GM18526 (cell line): ENCODE measurements around the gene RARS2.

ENCODE experiments used
- POLR2A ChIP-seq: IDR thresholded peaks from 3 replicates; pipeline ENCODE4 v1.6.1; 2011; ENCODE audit not compliant: insufficient read length; ENCODE audit errors: extremely low read depth

The RARS2 gene

DNA sequence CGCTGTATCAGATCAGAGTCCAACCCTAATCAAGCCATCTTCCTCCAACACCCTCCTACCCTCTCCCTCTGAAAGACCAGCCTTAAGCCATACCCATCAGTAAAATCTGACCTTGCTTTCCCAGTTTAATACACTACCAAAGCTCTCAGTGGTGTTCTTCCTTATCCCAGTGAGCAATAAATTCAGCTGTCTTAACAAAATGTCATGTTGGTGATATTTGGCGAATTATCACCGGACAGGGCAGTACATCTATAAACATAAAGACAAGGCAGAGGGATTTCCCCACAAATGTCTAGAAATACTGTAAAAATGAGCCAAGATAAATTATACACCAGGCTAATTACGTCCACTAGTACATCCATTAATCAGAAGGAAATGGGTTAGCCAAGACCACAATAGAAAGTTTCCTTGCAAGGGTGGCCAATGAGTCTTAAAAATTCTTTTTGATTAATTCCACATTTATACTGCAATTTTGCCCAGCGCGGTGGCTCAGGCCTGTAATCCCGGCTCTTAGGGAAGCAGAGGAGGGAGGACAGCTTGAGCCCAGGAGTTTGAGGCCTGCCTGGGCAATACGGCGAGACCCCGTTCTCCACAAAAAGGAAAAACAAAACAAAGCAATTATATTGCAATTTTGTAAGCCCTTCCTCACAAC is 905 bp downstream of the RARS2 start:
- TF ChIP-seq POLR2A = no peak

DNA sequence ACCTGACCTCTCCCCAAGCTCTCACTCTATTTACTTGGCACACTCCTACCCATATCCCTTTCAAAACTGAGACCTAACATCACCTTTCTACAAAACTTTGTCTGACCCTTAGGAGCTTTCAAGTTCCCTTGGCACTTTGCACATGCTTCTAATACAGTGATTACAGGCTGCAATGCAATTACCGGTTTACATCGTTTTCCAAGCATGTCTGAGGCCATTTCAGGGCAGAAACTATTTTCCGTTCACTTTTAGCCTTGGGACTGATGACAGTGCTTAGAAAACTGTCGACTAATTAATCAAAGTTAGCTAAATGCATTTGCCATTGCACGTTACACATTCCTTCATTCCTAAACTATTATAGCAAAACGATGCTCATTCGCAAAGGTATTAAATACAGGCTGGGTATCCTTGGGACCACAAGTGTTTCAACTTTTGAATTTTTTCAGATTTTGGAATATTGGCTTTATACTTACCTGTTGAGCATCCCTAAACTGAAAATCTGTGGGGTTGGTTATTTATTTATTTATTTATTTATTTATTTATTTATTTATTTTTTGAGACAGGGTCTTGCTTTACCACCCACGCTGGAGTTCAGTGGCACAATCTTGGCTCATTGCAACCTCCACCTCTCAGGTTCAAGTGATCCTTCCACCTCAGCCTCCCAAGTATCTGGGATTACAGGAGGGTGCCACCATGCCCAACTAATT is 3.3 kb downstream of the RARS2 start:
- no peak for TF ChIP-seq POLR2A

DNA sequence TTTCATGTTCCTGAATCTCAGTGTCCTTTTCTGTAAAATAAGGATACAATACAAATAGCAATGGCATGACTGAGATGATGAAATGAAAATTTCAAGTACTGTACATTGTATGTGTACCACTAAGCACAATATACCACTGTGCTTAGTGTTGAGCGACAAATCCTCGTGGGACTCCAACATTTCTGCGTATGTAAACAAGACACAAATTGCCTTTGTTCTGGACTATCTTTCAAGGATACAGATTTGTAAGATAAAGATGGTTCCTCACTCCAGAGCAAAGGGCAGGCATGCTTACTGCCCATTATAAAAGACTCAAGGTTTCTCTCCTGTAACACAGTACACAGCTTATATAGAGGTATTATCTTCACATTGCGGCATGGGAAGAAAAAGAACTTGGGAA is 6.0 kb downstream of the RARS2 start:
- no peak for TF ChIP-seq POLR2A

DNA sequence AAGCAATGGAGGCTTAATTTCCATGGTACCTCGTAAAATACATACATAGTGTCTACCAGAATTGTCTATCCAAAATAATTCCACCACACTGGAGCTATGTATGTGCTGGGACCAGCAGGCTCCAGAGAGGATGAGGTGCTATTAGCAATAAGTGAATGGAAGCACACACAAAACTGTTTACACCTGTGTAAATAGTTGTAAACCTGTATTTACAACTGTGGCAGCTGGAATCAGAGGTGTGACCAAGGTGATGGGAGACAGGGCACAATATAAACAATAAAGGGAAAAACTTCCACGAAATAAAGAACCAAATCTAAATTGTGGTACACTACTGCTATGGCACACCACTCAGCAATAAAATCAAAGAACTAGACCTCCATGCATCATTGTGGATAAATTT is 14.4 kb downstream of the RARS2 start:
- TF ChIP-seq POLR2A = no peak

- TF ChIP-seq POLR2A = no peak
Observed at GRCh38 chr6:87574237-87574804, 15.5 kb downstream of the RARS2 start.

DNA sequence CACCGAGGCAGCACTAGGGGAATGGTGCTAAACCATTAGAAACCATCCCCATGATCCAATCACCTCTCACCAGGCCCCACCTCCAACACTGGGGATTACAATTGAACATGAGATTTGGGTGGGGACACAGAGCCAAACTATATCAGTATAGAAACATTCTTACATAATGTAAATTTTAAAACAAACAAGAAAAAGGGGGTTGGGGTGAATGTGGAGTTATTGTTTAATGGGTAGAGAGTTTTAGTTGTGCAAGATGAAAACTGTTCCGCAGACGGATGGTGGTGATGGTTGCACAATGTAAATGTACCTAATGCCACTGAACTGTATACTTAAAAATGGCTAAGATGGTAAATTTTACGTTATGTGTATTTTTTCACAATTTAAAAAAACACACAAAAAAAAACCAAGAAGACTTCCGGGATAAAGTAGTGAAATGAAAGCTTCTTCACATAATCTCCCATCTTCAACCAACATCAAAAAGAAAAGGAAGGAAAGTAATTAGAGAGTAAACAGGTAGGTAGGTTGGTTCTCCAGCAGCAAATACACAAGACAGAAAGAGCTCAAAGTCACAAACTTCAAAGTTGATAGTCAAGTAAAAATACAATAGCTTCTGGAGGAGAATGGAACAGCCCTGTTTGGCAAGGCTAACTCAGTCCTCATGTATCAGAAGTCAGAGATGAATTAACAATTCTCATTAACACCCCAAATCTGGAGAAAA is 16.3 kb downstream of the RARS2 start:
- no peak for TF ChIP-seq POLR2A

- no peak for TF ChIP-seq POLR2A
Observed at GRCh38 chr6:87572883-87573282, 16.9 kb downstream of the RARS2 start.

DNA sequence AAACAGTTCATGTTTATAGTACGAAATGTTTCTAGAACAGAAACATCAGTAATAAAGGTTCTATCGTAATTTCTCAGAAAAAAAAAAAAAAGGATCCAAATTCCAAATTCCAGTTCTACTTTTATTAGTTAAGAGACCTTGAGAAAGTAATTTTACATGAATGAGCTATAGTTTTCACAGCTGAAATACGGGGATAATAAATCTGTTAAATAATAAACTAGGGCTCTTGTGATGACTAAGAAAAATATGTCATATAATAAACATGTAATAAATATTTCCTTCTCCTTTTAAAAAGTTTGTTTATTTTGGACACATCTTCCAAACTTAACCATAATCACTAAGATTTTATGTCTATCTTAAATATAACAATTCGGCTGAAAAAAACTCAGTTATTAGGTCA is 17.8 kb downstream of the RARS2 start:
- TF ChIP-seq POLR2A = no peak

- TF ChIP-seq POLR2A = no peak
Observed at GRCh38 chr6:87561017-87561416, 28.8 kb downstream of the RARS2 start.

GRCh38 chr6:87558446-87558845 is 31.3 kb downstream of the RARS2 start:
- TF ChIP-seq POLR2A = no peak

DNA sequence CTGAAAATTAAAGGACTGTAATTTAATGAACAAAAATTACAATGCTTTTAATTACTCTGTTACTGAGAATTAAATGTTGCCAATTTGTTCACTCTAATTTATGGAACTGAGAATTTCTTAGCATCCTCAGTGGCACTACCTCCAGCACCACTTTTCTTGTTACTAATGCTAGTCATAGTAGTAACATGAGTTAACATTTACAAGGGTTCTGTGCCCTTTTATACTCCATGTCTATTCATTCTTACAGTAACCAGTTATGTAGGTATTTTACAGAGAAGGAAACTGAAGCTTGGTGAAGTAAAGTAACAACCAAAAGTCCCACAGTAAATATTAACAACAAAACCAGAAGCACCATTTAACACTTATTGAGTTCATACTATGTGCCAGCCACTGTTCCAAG is 34.3 kb downstream of the RARS2 start:
- no peak for TF ChIP-seq POLR2A

DNA sequence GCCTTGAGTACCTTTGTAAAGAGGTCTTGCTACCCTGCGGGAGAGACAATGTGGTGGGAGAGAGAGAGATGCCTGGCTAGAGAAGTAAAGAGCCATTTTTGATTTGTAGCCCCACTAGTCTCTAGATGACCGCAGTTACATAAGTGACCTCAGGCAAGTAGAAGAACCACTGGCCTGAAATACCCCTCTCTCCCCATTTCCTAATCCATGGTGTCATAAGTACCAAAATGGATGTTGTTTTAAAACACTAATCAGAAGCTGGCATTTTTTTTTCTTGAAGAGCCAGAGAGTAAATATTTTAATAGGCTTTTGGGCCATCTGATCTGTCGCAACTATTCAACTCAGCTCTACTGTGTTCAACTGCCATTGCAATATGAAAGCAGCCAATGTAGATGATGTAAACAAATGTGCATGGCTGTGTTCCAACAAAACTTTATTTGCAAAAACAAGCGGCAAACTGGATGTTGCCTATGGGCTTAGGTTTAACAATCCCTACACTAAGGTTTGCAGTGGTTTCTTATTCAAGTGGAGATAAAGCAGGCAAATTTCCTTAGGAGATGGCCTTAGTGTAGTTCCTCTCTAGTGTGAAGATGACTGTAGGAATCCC is 36.5 kb downstream of the RARS2 start:
- no peak for TF ChIP-seq POLR2A

DNA sequence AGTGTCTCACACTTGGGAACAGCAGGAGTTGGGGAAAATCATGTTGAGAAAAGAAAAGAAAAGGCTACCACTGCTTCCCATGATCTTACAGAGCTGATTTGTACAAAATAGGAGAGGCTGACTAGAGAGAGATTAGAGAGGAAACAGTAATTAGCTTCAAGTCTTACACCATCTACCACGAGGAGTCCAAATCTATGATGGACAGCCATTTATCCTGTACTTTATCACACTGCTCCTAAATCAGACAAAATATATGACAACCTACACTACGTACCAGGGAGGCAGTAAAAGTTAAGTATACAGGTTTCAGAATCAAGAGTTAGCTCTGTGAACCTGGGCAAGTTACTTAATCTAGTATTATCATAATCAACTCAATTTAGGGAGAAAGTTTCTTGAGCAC is 38.0 kb downstream of the RARS2 start:
- TF ChIP-seq POLR2A = no peak

DNA sequence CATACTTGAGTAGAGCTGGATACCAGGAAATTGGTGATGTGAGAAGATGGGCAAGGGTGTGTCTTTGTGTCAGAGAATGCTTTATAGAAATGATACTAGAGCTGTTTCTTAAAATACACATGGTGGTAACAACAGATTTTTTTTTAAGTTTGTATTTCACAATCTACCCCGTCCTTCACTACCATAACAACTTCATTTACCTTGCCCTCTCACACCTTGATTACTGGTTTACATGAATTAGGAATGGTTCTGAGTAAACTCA is 45.4 kb downstream of the RARS2 start:
- TF ChIP-seq POLR2A = no peak

- no peak for TF ChIP-seq POLR2A
Observed at GRCh38 chr6:87543696-87544473, 45.9 kb downstream of the RARS2 start.
